ENCODE data around the gene ASPA.

- TF ChIP-seq ZNF331 (CRISPR knock-in tag; IDR thresholded peaks at IDR 0.05) = no peak
- TF ChIP-seq NCOR1 (IDR thresholded peaks at IDR 0.05; ENCODE audit: borderline replicate concordance, low read length) = no peak
- no peak for TF ChIP-seq ZZZ3 (CRISPR knock-in tag; IDR thresholded peaks at IDR 0.05; ENCODE audit: borderline replicate concordance)
- no peak for TF ChIP-seq HNRNPL (IDR thresholded peaks at IDR 0.05; ENCODE audit: low read depth, low read length)
- TF ChIP-seq FOXK2 (IDR thresholded peaks at IDR 0.05) = no peak
- TF ChIP-seq CENPT (CRISPR knock-in tag; IDR thresholded peaks at IDR 0.05; ENCODE audit: low read depth) = no peak
- no peak for TF ChIP-seq E2F1 (CRISPR knock-in tag; IDR thresholded peaks at IDR 0.05)
- no peak for TF ChIP-seq ETV6 (CRISPR knock-in tag; conservative IDR thresholded peaks at IDR 0.05)
- no peak for TF ChIP-seq RFX1 (IDR thresholded peaks at IDR 0.05)
- no peak for TF ChIP-seq JUN (CRISPR knock-in tag; IDR thresholded peaks at IDR 0.05)
- TF ChIP-seq MYC (CRISPR knock-in tag; IDR thresholded peaks at IDR 0.05; ENCODE audit: borderline replicate concordance) = no peak
Measured at GRCh38 chr17:3532106-3532858, 56.5 kb downstream of the ASPA start.
